HG03469 (cell line): ENCODE measurements around the gene BMP7.

Source experiments
- ATAC-seq: cut with Tn5 transposase; IDR thresholded peaks from one replicate; pipeline ENCODE4 v1.9.1; 2021; ENCODE audit warnings: mild to moderate bottlenecking, moderate library complexity, moderate number of reproducible peaks; ENCODE audit not compliant: unreplicated experiment

BMP7 gene

GRCh38 chr20:57131601-57132391 lies 134.6 kb downstream of the BMP7 start:
- ATAC-seq: no peak

- no peak for ATAC-seq
Observed at GRCh38 chr20:57131077-57131476, 135.4 kb downstream of the BMP7 start.

GRCh38 chr20:57130160-57130772 lies 136.2 kb downstream of the BMP7 start:
- no peak for ATAC-seq

- no peak for ATAC-seq
Observed at GRCh38 chr20:57129303-57129702, 137.1 kb downstream of the BMP7 start.

- ATAC-seq: no peak
Observed at GRCh38 chr20:57128044-57128757, 138.2 kb downstream of the BMP7 start.

- no peak for ATAC-seq
Observed at GRCh38 chr20:57126481-57127092, 139.9 kb downstream of the BMP7 start.

- no peak for ATAC-seq
Observed at GRCh38 chr20:57124800-57125517, 141.5 kb downstream of the BMP7 start.

- no peak for ATAC-seq
Observed at GRCh38 chr20:57124366-57124765, 142.1 kb downstream of the BMP7 start.

- ATAC-seq: no peak
Observed at GRCh38 chr20:57123504-57123903, 142.9 kb downstream of the BMP7 start.

GRCh38 chr20:57122536-57123489 lies 143.6 kb downstream of the BMP7 start:
- no peak for ATAC-seq

- no peak for ATAC-seq
Observed at GRCh38 chr20:57118964-57119363, 147.5 kb downstream of the BMP7 start.
